NCI-H2196 treated with DMSO at 0.1 percent for 48 hours (cell line): ENCODE data around the gene MAGEB10.
"Not testable (repeated sequence)": the region's sequence is repeated elsewhere in the genome, so short reads cannot be mapped to it uniquely, and the experiment has no call there.

Experiments used
- DNase-seq: peaks from one replicate; lab custom pipeline; 2025; ENCODE audit not compliant: unreplicated experiment; lab: John Stamatoyannopoulos, UW

The MAGEB10 gene, protein sequence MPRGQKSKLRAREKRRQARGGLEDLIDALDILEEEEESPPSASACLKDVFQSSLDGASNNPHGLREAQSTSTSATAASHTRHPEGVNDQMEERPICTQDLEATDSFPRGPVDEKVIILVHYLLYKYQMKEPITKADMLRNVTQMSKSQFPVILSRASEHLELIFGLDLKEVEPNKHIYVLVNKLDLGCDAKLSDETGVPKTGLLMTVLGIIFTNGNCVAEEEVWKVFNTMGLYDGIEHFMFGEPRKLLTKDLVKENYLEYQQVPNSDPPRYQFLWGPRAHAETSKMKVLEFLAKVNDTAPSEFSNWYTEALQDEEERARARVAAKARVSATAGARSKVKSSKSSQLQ

GRCh38 chrX:27807690-27808089 is at the start of gene MAGEB10:
Gene MAGEB10 (plus strand): TSS chrX:27807990. CDS start chrX:27821307, 13,317 bp downstream.
- DNase-seq = no peak

- no peak for DNase-seq
These were observed 42.1 kb upstream of the MAGEB10 start for GRCh38 chrX:27765718-27766117.

DNA sequence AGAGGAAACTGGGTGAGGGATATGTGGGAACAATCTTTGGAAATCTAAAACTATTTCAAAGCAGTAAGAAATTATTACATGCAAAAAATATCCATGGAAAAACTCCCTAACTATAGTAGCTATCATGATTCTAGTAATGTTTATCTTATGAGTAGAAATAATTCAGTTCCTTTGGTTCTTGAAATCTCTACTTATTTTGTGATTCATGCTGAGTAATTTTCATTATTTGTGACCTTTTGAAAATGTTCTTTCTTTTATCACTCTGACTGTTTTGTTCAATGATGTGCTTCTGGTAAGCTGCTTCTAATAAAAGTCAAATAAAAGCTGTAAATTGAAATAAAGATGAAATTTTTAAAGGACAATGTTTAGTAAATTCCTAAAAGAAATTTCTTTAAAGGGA is 40.4 kb upstream of the MAGEB10 start:
- DNase-seq = no peak

DNA sequence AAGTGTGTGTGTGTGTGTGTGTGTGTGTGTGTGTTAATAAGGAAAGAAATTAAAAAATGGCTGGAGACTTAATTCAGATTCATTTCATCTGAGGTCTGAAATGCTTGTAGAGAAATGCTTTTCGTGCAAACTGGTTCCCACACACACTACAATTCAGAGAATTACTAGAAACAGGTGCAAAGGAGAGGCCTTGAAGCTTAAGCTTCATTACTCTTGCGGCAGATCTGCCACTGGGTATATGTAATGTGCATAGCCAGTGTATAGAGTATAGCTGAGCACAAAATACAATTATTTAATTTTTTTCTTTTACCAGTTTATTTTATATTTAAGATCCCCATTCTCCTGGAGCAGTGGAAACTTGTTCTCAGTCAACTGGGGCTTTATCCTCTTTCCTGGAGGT is 31.8 kb upstream of the MAGEB10 start:
- DNase-seq = no peak

DNA sequence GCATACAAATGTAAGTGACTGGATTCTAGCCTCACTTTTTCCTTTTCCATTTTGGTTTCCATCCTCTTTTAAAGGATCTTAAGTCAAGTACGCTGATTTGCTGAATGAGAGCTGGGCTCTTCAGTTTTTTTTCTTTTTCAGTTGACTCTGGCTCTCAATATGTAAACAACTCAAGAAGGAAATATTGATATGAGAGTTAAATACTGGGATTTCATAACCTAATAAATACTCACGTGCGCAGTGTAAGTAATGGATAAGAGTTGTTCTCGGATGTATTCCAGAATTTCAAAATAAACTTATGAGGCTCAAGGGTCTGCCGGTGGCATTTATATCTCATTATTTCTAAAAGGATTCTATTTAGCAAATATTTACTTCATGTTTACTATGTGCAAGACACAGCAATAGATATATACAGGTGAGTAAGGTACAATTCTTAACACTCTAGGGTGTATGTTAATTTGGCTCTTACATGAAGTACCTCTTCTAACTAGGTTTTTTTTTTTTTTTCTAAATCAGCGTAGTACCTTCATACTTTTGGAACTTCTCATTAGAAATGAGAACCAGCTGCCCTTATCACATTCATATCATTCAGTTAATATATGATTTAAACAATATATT is 11.0 kb upstream of the MAGEB10 start:
- no peak for DNase-seq

DNA sequence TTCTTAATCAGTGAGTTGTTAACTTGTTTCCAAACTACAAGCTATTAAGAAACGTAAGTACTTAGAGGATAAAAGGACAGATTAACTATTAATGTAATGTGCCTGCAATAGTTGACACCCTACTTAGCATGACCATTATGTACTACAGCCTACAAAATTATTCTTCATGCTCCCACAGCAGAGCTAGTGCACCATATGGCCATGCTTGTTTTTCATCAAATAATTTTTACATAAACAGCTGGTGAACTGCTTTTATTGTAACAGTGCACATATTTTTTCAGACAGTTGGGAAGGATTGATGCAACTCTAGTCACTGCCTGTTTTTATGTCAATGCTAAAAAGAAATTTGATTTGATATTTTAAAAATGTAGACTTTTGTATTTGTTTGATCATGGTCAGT is 10.2 kb upstream of the MAGEB10 start:
- no peak for DNase-seq

DNA sequence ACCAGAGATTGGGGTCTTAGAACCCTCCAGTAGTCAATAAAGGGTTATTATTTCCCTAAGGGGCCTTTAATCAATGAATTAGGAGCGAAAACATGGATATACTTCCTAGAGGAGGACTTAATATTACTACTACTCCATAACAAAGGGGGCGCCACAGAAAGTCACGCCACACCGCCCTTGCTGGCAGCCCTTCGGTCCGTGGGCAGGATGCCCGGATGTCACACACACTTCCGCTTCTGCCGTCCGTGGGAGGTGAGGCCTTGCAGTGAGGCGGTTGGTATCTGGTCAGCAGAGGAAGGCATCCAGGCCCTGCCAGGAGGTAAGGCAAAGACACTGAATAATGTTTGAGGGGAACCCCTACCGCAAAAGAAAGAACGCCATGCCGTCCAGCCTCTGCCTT is 436 bp downstream of the MAGEB10 start:
- no peak for DNase-seq

- DNase-seq = not testable (repeated sequence)
These were observed 1.4 kb downstream of the MAGEB10 start for GRCh38 chrX:27808991-27809859.

GRCh38 chrX:27815209-27815608 is 7.4 kb downstream of the MAGEB10 start:
- DNase-seq = no peak

- no peak for DNase-seq
These were observed 16.0 kb downstream of the MAGEB10 start for GRCh38 chrX:27823812-27824211.

DNA sequence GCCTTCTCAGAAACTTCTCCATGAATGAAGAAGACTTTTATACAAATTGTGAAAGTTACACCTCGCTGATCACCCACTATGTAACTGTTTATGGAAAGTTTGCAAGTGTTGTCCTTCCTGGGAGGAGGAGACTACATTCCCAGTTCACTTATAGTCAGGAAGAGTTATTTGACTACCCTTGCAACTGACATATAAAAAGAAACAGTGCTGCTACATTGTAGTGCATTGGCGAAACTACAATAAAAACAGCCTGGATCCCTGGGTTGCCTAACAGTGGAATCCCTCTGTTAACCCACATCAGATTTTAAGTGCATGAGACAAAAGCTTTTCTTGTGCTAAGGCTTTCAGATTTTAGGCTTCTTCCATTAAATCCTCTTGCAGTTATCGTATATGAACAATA is 30.4 kb downstream of the MAGEB10 start:
- no peak for DNase-seq

- no peak for DNase-seq
These were observed 33.1 kb downstream of the MAGEB10 start for GRCh38 chrX:27840881-27841280.

DNA sequence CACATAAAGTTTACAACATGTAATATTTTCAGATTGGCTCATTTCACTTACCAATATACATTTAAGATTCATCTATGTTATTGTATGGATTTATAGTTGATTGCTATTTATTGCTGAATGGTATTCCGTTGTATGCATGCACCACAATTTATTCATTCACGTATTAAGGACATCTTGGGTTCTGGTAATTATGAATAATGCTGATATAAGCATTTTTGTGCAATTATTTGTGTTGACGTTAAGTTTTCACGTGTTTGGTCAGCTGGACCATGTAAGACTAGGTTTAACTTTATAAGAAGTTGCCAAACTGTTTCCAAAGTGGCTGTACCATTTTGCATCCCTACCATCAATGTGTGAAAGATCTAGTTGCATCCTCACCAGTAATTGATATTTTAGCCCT is 35.1 kb downstream of the MAGEB10 start:
- DNase-seq = no peak

DNA sequence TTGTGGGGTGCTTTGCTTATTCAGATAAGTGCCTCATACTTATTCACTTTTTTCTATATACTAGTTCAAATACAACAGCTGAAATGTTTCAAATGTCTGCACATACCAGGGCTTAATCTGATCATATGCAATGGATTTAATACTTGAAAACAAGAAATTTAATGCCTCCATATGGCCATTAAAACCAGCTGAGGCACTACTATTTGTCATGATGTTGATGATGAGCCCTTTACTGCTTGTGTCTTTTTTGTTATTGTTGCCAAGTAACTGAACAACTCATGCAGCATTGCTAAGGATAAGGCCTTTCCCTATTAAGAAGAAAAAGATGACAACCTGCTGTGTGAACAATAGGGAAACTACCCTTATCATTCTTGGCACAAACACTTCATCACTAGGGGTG is 52.5 kb downstream of the MAGEB10 start:
- no peak for DNase-seq

DNA sequence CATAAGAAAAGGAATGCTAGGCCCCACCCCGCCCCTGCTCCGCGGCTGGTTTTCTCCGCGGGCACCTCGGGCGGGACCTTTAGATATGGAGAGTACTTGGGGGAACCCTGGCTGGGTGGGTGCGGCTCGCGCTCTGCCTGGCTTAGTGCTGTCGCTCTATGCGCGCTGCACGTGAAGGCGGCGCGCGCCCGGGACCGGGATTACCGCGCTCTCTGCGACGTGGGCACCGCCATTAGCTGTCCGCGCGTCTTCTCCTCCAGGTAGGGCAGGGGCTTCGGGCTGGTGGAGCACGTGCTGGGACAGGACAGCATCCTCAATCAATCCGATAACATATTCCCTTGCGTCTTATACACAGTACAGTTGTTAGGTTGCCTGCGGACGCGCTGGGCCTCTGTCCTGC is 56.0 kb downstream of the MAGEB10 start:
- DNase-seq = no peak
